Pancreas (tissue), 10 donors: ENCODE results near the gene KLHL10. TPM values are rescaled to one million over a fixed set of nuclear protein-coding genes. Genes with fewer than 3 reads are reported as not detected.
"Not testable (repeated sequence)": the region's sequence is repeated elsewhere in the genome, so short reads cannot be mapped to it uniquely, and the experiment has no call there.

Source experiments
- ATAC-seq, 4 donors: fragments of 200-7000 bp; cut with Tn5 transposase; one replicate each; pipeline versions ENCODE4 v1.8.0 to v1.9.1; 2020; ENCODE audit warnings: mild to moderate bottlenecking in 4 of 4, moderate library complexity in 4 of 4
- DNase-seq, 6 donors: peaks; one replicate each; pipeline ENCODE4 v3.0.0-alpha.2; 2020
- FAIRE-seq: peaks from 2 replicates; lab custom pipeline; 2012; peaks lifted over from hg19 to GRCh38; lab: Jason Lieb, UNC
- H3K27ac ChIP-seq, 4 donors: fragments of 200-600 bp; sonication (generic); 1 replicate in 3 of 4; 2 replicates in 1 of 4; pipeline versions ENCODE4 v1.5.0 to v1.8.0; 2020
- H3K27me3 ChIP-seq, 4 donors: fragments of 200-600 bp; one replicate each; pipeline ENCODE4 v1.8.0; 2021
- H3K36me3 ChIP-seq, 3 donors: fragments of 200-600 bp; sonication (generic) in 1 of 3; one replicate each; pipeline versions ENCODE4 v1.5.0 to v1.8.0; 2020 to 2021
- H3K4me1 ChIP-seq, 3 donors: fragments of 200-600 bp; one replicate each; pipeline ENCODE4 v1.8.0; 2021
- H3K4me3 ChIP-seq, 4 donors: fragments of 200-600 bp; sonication (generic) in 2 of 4; one replicate each; pipeline versions ENCODE4 v1.5.0 to v1.8.0; 2020 to 2021
- H3K9me3 ChIP-seq, 4 donors: fragments of 200-600 bp; one replicate each; pipeline ENCODE4 v1.8.0; 2021
- CTCF ChIP-seq, 4 donors: fragments of 200-600 bp; sonication (generic) in 3 of 4; IDR thresholded peaks; one replicate each; pipeline versions ENCODE4 v1.5.0 to v1.8.0; 2021; ENCODE audit warnings: antibody characterized with exemption in 4 of 4
- WGBS, 2 donors: extraction: QIAGEN DNeasy Blood & Tissue Kit; methylation state at CpG; one replicate each; pipeline ENCODE4 v1.1.7; 2013; 5-methylcytosine and 5-hydroxymethylcytosine counted together
- intact Hi-C, 3 donors: fragments of 100-400 bp; cut with DNase I; formaldehyde crosslinking; loops; one replicate each; pipeline versions ENCODE4 v1.11.1 to v1.14.2; 2022
- polyA plus RNA-seq, 2 donors: library from polyadenylated mRNA; stranded (reverse); fragments of 200-250 nt; gene quantifications; one replicate each; pipeline ENCODE4 v1.2.3, GENCODE V29; 2013
- total RNA-seq, 6 donors: library from RNA; stranded (reverse); fragmentation: NEBNext Ultra II Directional in 4 of 6; extraction: Animal tissue kit (Norgen Biotek cat#: 25700) in 4 of 6; gene quantifications; one replicate each; pipeline versions ENCODE4 v1.2.1 to v1.2.4, GENCODE V29; 2021 to 2023
- donor health status: healthy with polysubstance abuse.
- donor health status: DM: no; HTN: no; CAD: no; lungs with moderate emphysema.
- donor health status: DM: no; HTN: no; CAD: no.
- donor health status: control.
- donor health status: control.
- donor health status: Bipolar disorder and iron deficiency.
- donor health status: DM: yes; HTN: yes; CAD: no.
- donor health status: DM: no; HTN: no; CAD: no.
- donor health status: DM: no; HTN: no; CAD: no.
- donor health status: DM: yes; HTN: yes; CAD: no.

KLHL10 gene
- total and polyA plus RNA-seq, 8 donors: 0.02 TPM; not detected in 7

- Histone ChIP-seq H3K4me3 (no peak overlapping the region), H3K36me3 (peaks cover 0 to 9% (median 0%) of the 10 kb centered on the region in 3 donors), H3K27ac (no peak overlapping the region), H3K4me1 (no peaks in the 10 kb centered on the region), H3K9me3 (no peaks in the 10 kb centered on the region), H3K27me3 (no peaks in the 10 kb centered on the region)
- intact Hi-C loops: no loop called here
- 85% methylated on average over 4 of the region's 4 CpGs for WGBS, 2 donors
- FAIRE-seq (no peak), DNase-seq (no peak), ATAC-seq (no peak)
- TF ChIP-seq CTCF (IDR thresholded peaks at IDR 0.05): no peak
Measured at GRCh38 chr17:41848788-41849187, 11.2 kb downstream of the KLHL10 start.

- WGBS, 2 donors: 79 to 83% methylated on average over 4 of the region's 4 CpGs
- DNase-seq: no peak
- no peak for FAIRE-seq
- intact Hi-C loops: no loop called here
- ATAC-seq: no peak
- no peaks in the 10 kb centered on the region for H3K27me3 ChIP-seq
- no peaks in the 10 kb centered on the region for H3K4me1 ChIP-seq
- H3K9me3 ChIP-seq: no peaks in the 10 kb centered on the region
- no peak for TF ChIP-seq CTCF (IDR thresholded peaks at IDR 0.05)
- no peak overlapping the region for H3K4me3 ChIP-seq
- peaks cover 0 to 15% (median 0%) of the 10 kb centered on the region in 3 donors for H3K36me3 ChIP-seq
- no peak overlapping the region for H3K27ac ChIP-seq
Measured at GRCh38 chr17:41849251-41849990, 11.8 kb downstream of the KLHL10 start.

GRCh38 chr17:41851382-41851781 lies 13.8 kb downstream of the KLHL10 start:
- ATAC-seq, H3K27me3 ChIP-seq, DNase-seq, H3K27ac ChIP-seq, H3K4me1 ChIP-seq, intact Hi-C loops, H3K4me3 ChIP-seq, H3K9me3 ChIP-seq, FAIRE-seq: not testable (repeated sequence)
- WGBS, 2 donors: 97% methylated on average over 14 of the region's 14 CpGs
- peaks cover 0 to 16% (median 0%) of the 10 kb centered on the region in 3 donors for H3K36me3 ChIP-seq

- Histone ChIP-seq H3K4me1 (peaks cover 7 to 15% (median 15%) of the 10 kb centered on the region in 3 donors), H3K27me3 (no peaks in the 10 kb centered on the region), H3K36me3 (no peaks in the 10 kb centered on the region), H3K9me3 (no peaks in the 10 kb centered on the region), H3K4me3 (no peak overlapping the region), H3K27ac (no peak overlapping the region)
- no peak for FAIRE-seq
- no peak for DNase-seq
- no peak for ATAC-seq
- no peak for TF ChIP-seq CTCF (IDR thresholded peaks at IDR 0.05)
- intact Hi-C loops: loop anchor here in 1 of 3 donors (10.0 kb wide), 1 partner anchor 46 kb away; the partner anchor contains the start of genes FKBP10 and P3H4
- 73% methylated on average over 3 of the region's 3 CpGs for WGBS, 2 donors
Measured at GRCh38 chr17:41860254-41860931, 22.8 kb downstream of the KLHL10 start.

GRCh38 chr17:41863074-41863848 lies 25.6 kb downstream of the KLHL10 start:
- intact Hi-C loops: loop anchor here in 1 of 3 donors (10.0 kb wide), 1 partner anchor 48 kb away; the partner anchor contains the start of genes FKBP10 and P3H4
- ATAC-seq (no peak), DNase-seq (no peak), FAIRE-seq (no peak)
- H3K4me1 ChIP-seq: peaks cover 7 to 15% (median 15%) of the 10 kb centered on the region in 3 donors
- WGBS, 2 donors: 67 to 73% methylated on average over 18 of the region's 18 CpGs
- peak overlapping the region in 2 of 4 donors; percentile 88 to 99 for H3K4me3 ChIP-seq
- no peak overlapping the region for H3K27ac ChIP-seq
- peaks cover 0 to 10% (median 0%) of the 10 kb centered on the region in 3 donors for H3K36me3 ChIP-seq
- no peaks in the 10 kb centered on the region for H3K9me3 ChIP-seq
- no peak for TF ChIP-seq CTCF (IDR thresholded peaks at IDR 0.05)
- H3K27me3 ChIP-seq: no peaks in the 10 kb centered on the region
